ENCODE data around the gene IER5. TPM values are rescaled to one million over a fixed set of nuclear protein-coding genes. Genes with fewer than 3 reads are reported as not detected.

IER5 gene
- total RNA-seq, 1 experiment from 2014 or later: 30.5 TPM

- DNase-seq (ENCODE audit: low read depth, low spot score): no peak
- peak; percentile 70 for ATAC-seq
- no peaks in the 10 kb centered on the region for H3K36me3 ChIP-seq (ENCODE audit: control insufficient read depth in 1 of 2, insufficient read depth in 2 of 2, low read length in 2 of 2)
- peak overlapping the region; percentile 59 for H3K9ac ChIP-seq (ENCODE audit: low read length)
- no peaks in the 10 kb centered on the region for H3K27me3 ChIP-seq (ENCODE audit: insufficient read depth, low read length)
- no peak overlapping the region for H3K4me3 ChIP-seq (replicated peaks in 1 of 2; ENCODE audit: low read depth in 1 of 2, low read length in 2 of 2)
- H3K4me1 ChIP-seq (ENCODE audit: control insufficient read depth in 1 of 2, insufficient read depth in 2 of 2, low read length in 2 of 2): peaks cover 29 to 59% of the 10 kb centered on the region in 2 experiments
- POLR2A ChIA-PET: interaction anchor here (1.0 to 1.6 kb wide), 5 partner anchors 18 to 50 kb away, joined by 4 to 19 read pairs (median 6); no protein-coding TSS in a partner anchor
- no peaks in the 10 kb centered on the region for H3K9me2 ChIP-seq (ENCODE audit: insufficient read depth)
- H3K4me2 ChIP-seq (ENCODE audit: low read length): peak overlapping the region; percentile 72
- H3K79me2 ChIP-seq (ENCODE audit: insufficient read depth, low read length): no peaks in the 10 kb centered on the region
- TF ChIP-seq YY1 (IDR thresholded peaks at IDR 0.05; ENCODE audit: extremely low read depth, insufficient replicate concordance, low read depth, low read length) (no peak), ELF1 (IDR thresholded peaks at IDR 0.05; ENCODE audit: borderline replicate concordance, low read depth) (no peak), MAX (IDR thresholded peaks at IDR 0.05) (peak; percentile 87), POLR2A (IDR thresholded peaks at IDR 0.05; ENCODE audit: borderline replicate concordance, extremely low read depth, insufficient read depth, insufficient read length) (no peak), REST (IDR thresholded peaks at IDR 0.05; ENCODE audit: low read depth) (no peak)
- BruUV-seq (replicated peaks): TSS peak; percentile 82
- peak overlapping the region; percentile 76 for H3K27ac ChIP-seq (ENCODE audit: low read depth, low read length)
- peak overlapping the region; percentile 79 for H2AFZ ChIP-seq (ENCODE audit: low read depth, low read length, poor library complexity, severe bottlenecking)
- RAD21 ChIA-PET (ENCODE audit: low non-redundant PET in 1 of 2, low total read pairs in 2 of 2, uncharacterized antibody in 2 of 2, unreplicated experiment in 2 of 2): interaction anchor here in 1 of 2 experiments (1.5 kb wide), 1 partner anchor 51 kb away, joined by 5 read pairs; no protein-coding TSS in a partner anchor
- intact Hi-C loops (cut with micrococcal nuclease): no loop called here
- CTCF ChIA-PET: interaction anchor here (1.2 to 1.4 kb wide), 2 partner anchors 8 to 51 kb away, joined by 4 to 10 read pairs; no protein-coding TSS in a partner anchor
- no peaks in the 10 kb centered on the region for H4K20me1 ChIP-seq (ENCODE audit: insufficient read depth)
- no peaks in the 10 kb centered on the region for H3K9me3 ChIP-seq (ENCODE audit: control insufficient read depth in 1 of 2, insufficient read depth in 1 of 2, low read depth in 1 of 2, low read length in 2 of 2)
Measured at GRCh38 chr1:181134543-181135436, 46.3 kb downstream of the IER5 start.
